ENCODE data around the gene PSMC4.

The PSMC4 gene

DNA sequence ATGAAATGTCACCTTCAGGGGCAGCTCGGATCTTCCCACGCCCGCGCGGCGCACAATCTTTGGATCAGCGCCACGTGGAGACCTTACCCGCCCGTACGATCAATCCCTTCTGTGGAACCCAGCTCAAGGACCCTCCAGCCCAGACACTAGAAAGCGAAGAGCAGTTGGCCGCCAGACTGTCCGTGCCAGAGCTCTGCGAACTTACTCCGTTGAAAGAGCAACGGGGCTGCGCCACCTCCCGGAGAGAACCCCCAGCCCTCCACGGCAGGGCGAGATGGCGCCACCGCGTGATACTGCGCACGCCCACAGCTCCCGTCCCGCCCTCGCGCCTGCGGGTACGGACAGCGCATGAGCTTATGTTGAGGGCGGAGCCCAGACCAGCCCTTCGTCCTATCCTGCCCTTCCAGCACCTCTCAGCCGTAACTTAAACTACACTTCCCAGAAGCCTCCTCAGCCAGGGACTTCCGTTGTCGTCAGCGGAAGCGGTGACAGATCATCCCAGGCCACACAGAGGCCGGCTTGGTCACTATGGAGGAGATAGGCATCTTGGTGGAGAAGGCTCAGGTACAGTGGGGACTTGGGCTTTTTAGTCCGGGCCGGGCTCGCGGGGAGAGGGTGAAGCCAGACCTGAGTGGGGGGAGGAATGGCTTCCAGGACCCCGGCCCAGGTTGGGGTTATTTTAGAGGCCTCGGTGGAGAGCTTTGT, at the start of gene PSMC4:
Gene PSMC4, plus strand, starts transcription at position 491 of the 705 bp plus-strand sequence. Its CDS starts 38 bp downstream, at position 529.
- DNase-seq (ENCODE audit: low spot score) = peak; percentile 99

DNA sequence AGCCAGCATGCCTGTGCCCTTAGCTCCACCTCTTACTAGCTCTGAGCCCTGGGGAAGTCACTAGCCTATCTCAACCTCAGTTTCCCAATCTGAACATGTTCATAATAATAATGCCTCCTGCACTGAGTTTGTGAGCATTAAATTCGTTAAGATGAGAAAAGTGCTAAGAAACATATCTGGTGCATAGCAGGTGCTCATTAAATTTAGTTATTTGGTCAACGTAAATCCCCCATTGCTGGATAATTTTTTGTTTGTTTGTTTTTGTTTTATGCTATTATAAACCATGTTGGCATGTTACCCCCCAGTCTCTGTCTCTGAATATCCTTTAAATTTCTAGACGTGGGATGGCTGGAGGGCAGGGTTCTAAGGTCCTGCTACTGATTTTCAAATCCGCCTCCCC, 47.1 kb upstream of the PSMC4 start:
- DNase-seq (ENCODE audit: low spot score) = no peak

DNA sequence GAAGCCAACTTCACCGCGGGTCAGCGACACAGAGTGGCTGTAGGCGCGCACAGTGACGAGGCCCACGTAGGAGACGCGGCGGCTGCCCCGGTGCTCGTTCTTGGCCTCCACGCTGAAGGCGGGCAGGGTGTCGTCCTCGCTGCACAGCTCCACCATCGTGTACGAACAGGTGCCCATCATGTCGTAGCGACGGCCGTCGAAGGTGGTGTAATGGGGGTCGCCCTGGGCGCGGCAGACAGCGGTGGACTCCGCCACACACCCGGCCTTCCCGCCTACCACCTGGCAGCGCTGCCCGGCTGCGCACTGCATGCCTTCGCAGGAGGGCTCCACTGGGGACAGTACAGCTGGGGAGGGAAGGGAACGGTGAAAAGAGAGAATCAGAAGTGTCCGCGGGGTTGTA, 46.6 kb upstream of the PSMC4 start:
- DNase-seq (ENCODE audit: low spot score) = no peak

DNA sequence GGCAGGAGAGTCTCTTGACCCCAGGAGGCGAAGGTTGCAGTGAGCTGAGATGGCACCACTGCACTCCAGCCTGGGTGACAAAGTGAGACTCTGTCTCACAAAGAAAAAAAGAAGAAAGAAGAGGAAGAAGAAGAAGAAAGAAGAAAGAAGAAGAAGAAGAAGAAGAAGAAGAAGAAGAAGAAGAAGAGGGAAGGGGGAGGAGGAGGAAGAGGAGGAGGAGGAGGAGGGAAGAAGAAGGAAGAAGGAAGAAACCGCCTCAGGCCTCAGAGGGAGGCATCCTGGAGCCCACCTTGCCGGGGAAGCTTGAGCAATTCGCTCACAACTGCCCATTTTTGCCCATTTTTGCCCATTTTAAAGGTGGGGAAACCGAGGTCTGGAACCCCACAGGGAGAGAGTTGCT, 46.0 kb upstream of the PSMC4 start:
- DNase-seq (ENCODE audit: low spot score) = no peak

DNA sequence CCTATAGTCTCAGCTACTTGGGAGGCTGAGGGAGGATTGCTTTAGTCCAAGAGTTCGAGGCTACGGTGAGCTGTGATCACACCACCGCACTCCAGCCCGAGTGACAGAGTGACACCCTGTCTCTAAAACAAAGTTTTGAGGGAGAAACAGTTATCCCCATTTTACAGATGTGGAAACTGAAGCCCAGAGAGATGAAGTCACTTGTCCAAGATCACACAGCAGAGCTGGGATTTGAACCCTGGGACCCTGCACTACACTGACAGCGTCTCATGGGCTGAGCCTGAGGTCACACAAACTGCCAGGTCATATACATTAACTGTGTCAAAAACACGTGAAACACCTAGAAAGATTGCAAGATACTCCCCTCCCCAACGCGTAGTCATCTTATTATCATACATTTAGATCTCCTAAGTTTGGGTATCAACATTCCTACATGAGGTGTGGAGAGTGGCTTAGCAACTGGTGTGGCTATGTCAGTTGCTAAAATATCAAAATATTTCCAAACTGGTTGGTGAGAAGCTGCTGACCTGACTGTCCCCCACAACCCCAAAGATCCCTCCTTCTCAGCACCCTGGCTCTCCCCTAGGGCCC, 44.7 kb upstream of the PSMC4 start:
- DNase-seq (ENCODE audit: low spot score) = no peak

DNA sequence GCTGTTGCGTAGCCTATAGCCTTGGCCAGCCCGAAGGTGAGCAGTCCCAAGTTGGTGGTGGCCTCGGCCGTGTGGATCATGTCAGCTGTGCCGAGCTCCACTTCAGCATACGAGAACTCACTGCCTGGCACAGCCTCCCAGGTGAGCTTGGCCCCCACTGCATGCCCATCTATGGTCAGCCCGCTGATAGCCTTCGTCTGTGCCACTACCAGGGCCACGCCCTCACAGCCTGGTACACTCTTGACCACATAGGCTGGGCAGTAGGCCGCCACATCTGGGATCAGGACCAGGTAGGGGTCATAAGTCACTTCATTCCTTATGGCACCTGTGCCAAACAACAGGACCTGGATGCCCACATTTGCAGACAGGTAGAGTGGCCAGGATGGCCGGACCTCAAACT, 43.9 kb upstream of the PSMC4 start:
- no peak for DNase-seq (ENCODE audit: low spot score)

DNA sequence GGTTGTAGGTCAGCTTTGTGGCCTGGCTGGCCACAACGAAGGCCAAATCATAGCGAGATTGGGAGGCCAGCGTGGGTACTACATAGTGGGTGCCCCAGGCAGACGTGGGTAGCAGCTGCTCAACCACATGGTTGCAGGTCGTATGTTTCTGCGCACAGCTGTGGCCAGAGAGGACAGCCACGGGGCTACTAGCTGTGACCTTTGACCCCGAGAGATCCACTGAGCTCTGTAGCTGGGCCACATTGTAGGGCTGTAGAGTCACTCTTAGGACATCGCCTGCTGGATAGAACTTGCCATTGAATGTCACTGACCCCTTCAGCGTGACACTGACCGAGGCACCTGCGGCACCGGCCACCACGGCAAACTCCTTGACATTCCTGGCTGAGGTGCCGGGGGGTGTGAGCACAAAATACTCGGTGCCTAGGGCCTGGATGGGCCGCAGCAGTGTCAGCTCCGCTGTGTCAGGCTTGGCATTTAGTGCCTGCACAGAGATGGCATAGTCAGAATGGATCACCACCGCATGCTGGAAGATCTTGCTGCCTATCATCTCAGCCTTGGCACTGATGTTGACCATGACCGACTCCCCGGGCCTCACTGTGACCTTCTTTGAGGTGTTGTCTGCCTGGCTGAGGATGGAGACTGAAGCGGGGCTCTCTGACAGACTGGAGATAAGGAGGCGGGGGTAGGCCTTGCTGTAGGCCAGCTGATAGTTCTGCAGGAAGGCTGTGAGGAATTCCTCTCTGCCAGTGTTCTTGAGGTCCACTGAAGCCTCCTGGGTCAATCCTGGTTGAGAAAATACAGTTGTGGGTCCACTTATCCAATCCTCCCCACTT, 43.2 kb upstream of the PSMC4 start:
- DNase-seq (ENCODE audit: low spot score) = no peak

DNA sequence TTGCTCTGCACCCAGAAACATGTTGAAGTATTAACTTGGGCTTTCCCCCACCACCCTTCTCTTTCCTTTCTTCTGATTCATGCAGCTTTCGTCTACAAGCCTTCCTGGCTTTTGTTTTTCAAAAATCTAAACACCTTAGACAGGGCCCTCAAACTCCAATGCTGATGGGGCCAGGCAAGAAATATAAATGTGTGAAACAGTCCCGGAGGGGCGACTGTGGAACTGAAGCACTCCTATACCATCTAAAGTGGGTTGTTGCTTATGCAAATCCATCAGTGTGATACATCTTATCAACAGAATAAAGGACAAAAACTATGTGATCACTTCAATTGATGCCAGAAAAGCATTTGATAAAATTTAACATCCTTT, 42.6 kb upstream of the PSMC4 start:
- no peak for DNase-seq (ENCODE audit: low spot score)

DNA sequence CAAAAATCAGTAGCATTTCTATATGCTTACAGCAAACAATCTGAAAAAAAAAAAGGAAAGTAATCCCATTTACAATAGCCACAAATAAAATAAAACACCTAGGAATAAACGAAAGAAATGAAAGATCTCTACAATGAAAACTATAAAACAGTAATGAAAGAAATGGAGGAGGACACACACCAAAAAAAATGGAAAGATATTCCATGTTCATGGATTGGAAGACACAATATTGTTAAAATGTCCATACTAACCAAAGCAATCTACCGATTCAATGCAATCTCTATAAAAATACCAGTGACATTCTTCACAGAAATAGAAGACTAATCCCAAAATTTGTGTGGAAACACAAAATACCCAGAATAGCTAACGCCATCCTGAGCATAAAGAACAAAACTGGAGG, 41.2 kb upstream of the PSMC4 start:
- DNase-seq (ENCODE audit: low spot score) = no peak

DNA sequence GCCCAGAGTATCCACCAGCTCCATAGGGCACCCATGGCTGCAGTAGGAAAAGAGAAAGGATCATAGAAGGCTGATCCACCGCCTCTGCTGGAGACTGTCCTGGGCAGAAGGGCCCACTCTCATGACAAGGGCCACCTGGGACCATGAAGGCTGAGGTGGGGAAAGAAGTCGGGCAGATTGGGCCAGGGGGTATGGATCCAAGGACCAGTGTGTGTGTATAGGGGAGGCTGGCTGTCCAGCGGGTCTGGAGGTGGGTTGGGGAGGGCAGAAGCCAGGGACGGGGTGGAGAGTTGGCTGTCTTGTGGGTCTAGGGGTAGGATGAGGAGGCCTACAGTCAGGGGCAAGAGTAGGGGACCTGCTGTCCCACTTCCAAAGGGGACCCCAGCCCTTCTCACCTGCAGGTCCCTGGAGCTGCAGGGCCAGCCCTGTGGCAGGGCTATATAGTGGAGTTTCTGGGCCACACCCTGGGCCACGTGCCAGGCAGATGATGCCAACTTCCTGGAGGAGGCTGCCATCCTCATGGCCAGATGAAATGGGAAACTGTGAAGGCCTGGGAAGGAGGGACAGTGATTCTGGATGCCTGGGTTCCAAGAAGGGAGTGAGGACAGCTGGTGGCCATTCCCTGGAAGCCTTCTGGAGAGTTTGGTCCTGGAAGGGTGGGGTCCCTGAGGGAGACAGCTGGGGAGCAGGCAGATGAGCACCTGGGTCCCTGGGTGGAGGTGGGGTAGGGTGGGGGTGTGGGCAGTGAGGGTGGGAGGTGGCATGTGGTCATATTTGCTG, 36.2 kb upstream of the PSMC4 start, which contains the start of gene FCGBP:
Gene FCGBP, minus strand, starts transcription at position 51 of the 780 bp plus-strand sequence.
- no peak for DNase-seq (ENCODE audit: low spot score)

DNA sequence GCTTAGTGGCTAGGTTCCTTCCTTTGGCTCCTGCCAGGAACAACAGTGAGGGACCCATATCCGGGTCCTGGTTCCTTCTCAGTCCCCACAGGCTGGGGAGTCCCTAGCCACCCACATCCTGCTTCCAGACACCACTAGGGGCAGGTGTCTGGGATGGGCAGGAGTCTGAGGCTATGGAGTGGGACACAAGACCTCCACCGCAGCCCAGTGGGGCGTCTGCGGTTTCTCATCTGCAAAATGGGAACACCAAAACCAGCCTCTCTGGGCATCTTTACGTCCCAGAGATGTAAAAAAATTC, 35.7 kb upstream of the PSMC4 start:
- no peak for DNase-seq (ENCODE audit: low spot score)

DNA sequence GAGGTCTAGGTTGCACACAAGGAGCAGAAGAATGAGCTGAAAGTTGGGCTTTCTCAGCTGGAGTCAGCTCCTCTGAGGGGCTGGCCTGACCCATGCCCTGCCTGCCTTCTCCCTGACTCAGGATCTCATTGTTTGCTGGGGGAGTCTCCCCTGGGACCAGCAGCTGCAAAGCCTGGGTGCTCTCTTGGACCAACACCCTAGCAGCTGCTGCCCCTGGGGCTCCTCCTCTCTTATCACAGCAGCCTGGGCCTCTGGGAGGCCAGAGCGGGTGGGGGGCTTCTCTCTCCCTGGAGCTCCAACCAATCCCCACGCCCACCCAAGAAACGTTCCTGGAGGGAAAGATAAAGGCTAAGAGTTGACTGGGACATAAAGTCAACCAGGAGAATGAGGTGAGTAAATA, 34.9 kb upstream of the PSMC4 start:
- DNase-seq (ENCODE audit: low spot score) = no peak

DNA sequence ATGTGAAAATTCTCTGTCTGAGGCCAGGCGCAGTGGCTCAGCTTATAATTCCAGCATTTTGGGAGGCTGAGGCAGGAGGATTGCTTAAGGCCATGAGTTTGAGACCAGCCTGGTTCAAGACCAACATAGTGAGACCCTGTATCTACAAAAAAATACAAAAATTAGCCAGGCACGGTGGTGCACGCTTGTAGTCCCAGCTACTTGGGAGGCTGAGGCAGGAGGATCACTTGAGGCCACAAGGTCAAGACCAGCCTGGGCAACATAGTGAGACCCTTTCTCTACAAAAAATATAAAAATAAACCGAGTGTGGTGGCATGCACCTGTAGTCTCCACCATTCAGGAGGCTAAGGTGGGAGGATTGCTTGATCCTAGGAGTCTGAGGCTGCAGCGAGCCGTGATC, 34.3 kb upstream of the PSMC4 start:
- no peak for DNase-seq (ENCODE audit: low spot score)

DNA sequence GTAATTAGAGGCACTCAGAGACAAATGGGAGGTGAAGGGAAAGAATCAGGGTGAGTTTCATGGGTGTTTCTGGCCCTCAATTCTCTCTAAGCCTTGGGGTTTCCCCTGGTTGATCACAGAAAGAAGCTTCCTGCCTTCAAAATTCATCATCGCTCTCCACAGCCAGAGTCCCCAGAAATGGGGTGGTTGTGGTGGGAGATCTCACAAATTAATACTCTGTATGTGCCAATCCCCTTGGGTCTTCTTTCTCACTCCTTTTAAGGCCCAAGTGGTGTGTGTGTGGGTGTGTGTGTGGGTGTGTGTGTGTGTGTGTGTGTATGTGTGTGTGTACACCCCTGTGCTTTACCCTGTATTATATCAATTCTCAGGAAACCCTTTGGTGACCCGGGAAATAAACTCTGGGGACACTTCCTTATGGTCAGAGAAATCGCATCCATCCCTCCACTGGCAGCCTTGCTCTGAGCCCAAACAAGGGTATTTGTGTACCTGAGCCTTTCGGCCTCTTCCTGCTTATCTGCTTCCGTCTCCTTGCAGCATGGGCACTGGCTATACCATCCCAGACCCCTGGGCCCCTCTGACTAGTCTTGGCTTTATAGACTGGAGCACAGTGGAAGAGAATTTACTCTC, 33.8 kb upstream of the PSMC4 start:
- DNase-seq (ENCODE audit: low spot score) = no peak

DNA sequence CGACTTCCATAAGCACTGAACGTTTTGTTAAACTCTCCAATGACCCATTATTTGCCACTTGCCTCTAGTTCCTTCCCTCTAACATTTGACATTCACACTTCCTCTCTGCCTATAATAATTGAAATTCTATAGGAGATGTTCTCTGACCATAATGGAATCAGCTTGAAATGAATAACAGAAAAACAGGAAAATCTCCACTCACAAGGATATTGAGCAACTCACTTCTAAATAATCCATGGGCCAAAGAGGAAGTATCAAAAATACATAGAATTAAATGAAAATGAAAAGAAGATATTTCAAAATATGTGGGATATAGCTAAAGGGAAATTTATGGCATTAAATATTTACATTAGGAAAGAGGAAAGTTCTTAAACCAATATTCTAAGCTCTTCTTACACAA, 33.2 kb upstream of the PSMC4 start:
- no peak for DNase-seq (ENCODE audit: low spot score)

DNA sequence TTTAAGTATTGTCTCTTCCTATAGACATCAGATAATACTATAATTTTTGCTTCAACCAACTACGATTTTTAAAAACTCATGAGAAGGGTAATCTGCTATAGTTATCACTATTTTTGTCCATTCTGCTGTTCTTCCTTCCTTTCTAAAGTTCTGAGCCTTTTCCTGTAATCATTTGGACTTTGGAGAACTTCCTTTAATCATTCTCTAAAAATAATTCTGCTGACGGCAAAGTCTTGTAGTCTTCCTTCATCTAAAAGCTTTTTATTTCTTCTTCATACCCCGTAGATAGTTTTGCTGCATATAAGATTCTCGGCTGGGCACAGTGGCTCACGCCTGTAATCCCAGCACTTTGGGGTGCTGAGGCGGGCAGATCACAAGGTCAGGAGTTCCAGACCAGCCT, 31.4 kb upstream of the PSMC4 start:
- DNase-seq (ENCODE audit: low spot score) = no peak

DNA sequence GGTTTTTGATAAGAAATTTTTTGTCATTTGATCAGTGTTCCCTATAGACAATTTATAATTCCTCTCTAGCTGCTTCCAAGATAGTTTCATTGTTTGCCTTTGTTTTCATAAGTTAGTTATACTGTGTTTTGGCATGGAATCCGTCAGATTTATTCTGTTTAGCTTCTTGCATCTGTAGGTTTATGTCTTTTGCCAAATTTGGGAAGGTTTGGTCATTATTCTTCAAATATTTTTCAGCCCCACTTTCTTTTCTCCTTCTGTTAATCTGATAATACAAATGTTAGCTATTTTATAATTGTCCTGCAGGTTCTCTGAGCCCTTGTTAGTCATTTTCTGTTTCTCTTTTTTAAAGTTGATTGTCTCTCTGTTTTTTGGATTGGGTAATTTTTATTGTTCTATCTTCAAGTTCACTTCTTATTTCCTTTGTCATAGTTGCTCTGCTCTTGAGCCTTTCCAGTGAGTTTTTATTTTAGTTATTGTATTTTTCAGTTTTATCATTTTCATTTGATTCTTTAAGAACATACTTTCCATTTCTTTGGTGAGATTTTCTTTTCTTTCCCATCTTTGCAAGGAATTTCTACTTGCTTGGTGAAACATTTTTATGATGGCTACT, 30.6 kb upstream of the PSMC4 start:
- no peak for DNase-seq (ENCODE audit: low spot score)

DNA sequence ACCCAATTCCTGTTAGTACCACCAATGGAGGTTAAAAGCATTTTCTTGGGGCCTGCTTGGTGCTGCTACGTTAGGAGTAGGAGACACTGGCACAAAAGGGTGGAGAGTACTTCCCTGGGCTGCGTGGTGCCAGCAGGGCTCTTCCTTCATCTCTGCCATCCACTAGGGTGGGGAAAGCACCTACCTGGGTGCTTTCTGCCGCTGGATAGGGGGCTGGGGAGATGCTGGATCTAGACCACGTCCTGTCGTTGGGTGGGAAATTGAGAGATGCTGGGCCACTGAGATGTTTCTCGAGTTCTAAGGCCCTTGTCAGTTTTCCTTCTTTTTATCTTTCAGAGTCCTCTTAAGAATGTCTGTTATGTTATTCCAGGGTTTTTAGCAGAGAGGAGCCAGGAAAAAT, 29.8 kb upstream of the PSMC4 start:
- DNase-seq (ENCODE audit: low spot score) = no peak

DNA sequence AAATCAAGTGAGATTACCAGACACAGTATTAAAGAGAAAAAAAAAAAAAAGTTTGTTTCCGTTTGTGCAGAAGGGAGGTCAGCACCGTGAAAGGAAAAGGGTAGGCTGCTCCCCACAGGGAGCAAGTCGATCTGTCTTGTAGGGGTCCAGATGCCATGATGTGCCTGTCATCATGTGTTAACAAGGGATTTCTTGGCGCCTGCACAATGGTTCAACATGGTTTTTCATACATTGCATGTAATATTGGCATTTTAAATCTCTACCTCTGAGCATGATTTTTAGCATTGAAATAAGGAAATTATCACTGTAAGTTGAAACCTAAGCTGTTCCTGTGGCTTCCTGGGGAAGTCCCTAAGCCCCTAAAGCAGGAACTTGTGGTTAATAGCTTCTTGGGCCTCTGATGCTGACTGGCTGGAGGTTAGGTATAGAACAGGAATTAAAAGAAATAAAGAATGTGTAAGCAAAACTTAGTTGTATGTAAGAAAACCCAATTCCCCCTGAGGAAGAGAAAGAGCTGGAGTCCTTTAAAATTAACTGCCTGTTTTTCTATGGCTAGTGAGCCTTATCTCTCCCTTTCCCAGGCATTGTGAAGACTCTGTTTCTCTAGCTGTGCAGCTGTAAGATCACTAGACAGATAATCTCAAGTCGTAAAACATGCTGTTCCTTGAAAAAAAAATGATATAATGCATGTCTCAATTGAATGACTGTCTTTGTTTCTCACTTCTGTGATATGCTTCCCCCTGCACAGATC, 29.2 kb upstream of the PSMC4 start:
- DNase-seq (ENCODE audit: low spot score) = peak; percentile 25

DNA sequence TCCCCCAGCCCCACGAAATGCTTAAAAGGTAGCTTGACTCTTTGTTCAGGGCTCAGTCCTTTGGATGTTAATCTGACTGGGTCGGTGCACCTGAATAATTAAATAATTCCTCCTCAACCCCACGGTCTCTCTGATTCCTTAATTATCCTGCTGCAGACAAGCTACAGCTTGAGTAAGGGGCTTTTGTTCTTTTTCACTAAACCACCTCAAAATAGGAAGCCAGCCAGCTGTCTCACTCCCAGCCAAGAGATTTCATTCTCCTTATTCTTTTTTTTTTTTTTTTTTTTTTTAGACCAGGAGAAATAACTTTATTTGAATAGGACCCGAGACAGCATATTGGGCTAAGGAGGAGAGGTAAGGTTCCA, 28.6 kb upstream of the PSMC4 start:
- no peak for DNase-seq (ENCODE audit: low spot score)

DNA sequence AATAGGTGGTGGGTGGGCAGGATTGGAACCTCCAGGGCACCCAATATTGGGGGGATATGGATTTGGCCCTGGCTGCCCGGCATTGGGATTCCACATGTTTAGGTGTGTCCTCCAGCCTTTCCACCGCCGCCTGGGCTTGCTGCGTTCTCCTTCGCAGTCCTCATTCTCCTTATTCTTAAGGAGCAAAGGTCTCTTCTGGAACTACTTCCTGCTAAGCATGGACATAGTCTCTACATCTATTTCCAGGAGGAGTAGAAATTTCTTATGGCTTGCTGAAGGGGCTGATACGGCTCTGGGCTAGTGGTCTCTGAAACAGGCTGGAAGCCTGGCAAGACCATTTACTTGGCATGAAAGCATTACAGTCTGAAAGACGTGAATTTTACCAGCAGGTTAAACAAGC, 27.4 kb upstream of the PSMC4 start:
- no peak for DNase-seq (ENCODE audit: low spot score)
